ENCODE results near the gene RSRC1.

GRCh38 chr3:158522221-158523136 lies 412.6 kb downstream of the RSRC1 start:
- TF ChIP-seq, protein P1, sequence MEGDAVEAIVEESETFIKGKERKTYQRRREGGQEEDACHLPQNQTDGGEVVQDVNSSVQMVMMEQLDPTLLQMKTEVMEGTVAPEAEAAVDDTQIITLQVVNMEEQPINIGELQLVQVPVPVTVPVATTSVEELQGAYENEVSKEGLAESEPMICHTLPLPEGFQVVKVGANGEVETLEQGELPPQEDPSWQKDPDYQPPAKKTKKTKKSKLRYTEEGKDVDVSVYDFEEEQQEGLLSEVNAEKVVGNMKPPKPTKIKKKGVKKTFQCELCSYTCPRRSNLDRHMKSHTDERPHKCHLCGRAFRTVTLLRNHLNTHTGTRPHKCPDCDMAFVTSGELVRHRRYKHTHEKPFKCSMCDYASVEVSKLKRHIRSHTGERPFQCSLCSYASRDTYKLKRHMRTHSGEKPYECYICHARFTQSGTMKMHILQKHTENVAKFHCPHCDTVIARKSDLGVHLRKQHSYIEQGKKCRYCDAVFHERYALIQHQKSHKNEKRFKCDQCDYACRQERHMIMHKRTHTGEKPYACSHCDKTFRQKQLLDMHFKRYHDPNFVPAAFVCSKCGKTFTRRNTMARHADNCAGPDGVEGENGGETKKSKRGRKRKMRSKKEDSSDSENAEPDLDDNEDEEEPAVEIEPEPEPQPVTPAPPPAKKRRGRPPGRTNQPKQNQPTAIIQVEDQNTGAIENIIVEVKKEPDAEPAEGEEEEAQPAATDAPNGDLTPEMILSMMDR (IDR thresholded peaks at IDR 0.05; ENCODE audit: insufficient read depth, low read length, poor library complexity, severe bottlenecking), result no peak
- no peak for TF ChIP-seq EZH2phosphoT487 (conservative IDR thresholded peaks at IDR 0.05; ENCODE audit: low read length)

Data from SU-DHL-6 (cell line).